Endothelial cell of umbilical vein (primary cell): ENCODE measurements around the gene PLEKHG3. TPM values are rescaled to one million over a fixed set of nuclear protein-coding genes. Genes with fewer than 3 reads are reported as not detected.

ENCODE experiments used
- BruUV-seq: library from RNA; stranded (reverse); fragments of 400-500 nt; replicated peaks from 2 replicates; lab custom pipeline; 2021; lab: Mats Ljungman, UMichigan
- CTCF ChIA-PET: fragments of 300-600, 350-600 bp; sonication (Branson Sonifier 250); formaldehyde crosslinking; loops from one replicate; lab custom pipeline; 2021; ENCODE audit warnings: antibody characterized with exemption, inconsistent platforms; lab: Charles Lee
- POLR2A ChIA-PET: fragments of 300-600, 350-600 bp; sonication (Branson Sonifier 250); formaldehyde crosslinking; loops from one replicate; lab custom pipeline; 2021; ENCODE audit warnings: antibody characterized with exemption, inconsistent platforms; lab: Charles Lee
- DNase-seq: peaks from one replicate; pipeline ENCODE4 v3.0.0-alpha.2; 2011; ENCODE audit warnings: low read depth, low spot score
- FAIRE-seq: peaks from 2 replicates; lab custom pipeline; 2011; peaks lifted over from hg19 to GRCh38; lab: Jason Lieb, UNC
- H2AFZ ChIP-seq: 2 replicates; pipeline ENCODE4 v1.6.0; 2012; ENCODE audit warnings: low read depth, low read length, control low read depth, inconsistent platforms
- H3K27ac ChIP-seq: 2 replicates; pipeline ENCODE4 v1.5.1; 2011; ENCODE audit warnings: low read depth, mild to moderate bottlenecking, control low read depth, low read length, moderate library complexity; ENCODE audit not compliant: insufficient read depth
- H3K27me3 ChIP-seq, 2 experiments: 2 replicates each; pipeline versions ENCODE4 v1.6.0 to v1.6.1; 2011; ENCODE audit warnings: low read length in 2 of 2, mixed read lengths in 1 of 2; ENCODE audit not compliant: control insufficient read depth in 2 of 2, insufficient read depth in 2 of 2
- H3K36me3 ChIP-seq, 2 experiments: 2 replicates in 1 of 2; 3 replicates in 1 of 2; pipeline ENCODE4 v1.5.1; 2011; ENCODE audit warnings: low read length in 2 of 2, mild to moderate bottlenecking in 1 of 2, moderate library complexity in 1 of 2; ENCODE audit not compliant: control insufficient read depth in 2 of 2, insufficient read depth in 2 of 2; ENCODE audit errors: extremely low read depth in 1 of 2
- H3K4me1 ChIP-seq: 3 replicates; pipeline ENCODE4 v1.5.1; 2011; ENCODE audit warnings: mild to moderate bottlenecking, low read length; ENCODE audit not compliant: control insufficient read depth, insufficient read depth; ENCODE audit errors: extremely low read depth
- H3K4me2 ChIP-seq: 2 replicates; pipeline ENCODE4 v1.6.1; 2011; ENCODE audit warnings: low read length, control low read depth, mixed read lengths; ENCODE audit not compliant: insufficient read depth
- H3K4me3 ChIP-seq, 3 experiments: fragments of 200-600 bp in 1 of 3; sonication (generic), shearing (Covaris generic) in 1 of 3; replicated peaks in 1 of 3; 2 replicates each; pipeline ENCODE4 v1.5.1; 2011 to 2016; ENCODE audit warnings: control low read depth in 3 of 3, low read length in 3 of 3, mild to moderate bottlenecking in 2 of 3, inconsistent platforms in 1 of 3, low read depth in 1 of 3, moderate library complexity in 1 of 3; ENCODE audit not compliant: insufficient read depth in 1 of 3
- H3K79me2 ChIP-seq: 2 replicates; pipeline ENCODE4 v1.6.0; 2012; ENCODE audit warnings: low read length, inconsistent platforms; ENCODE audit not compliant: control insufficient read depth, insufficient read depth
- H3K9ac ChIP-seq: replicated peaks from 2 replicates; pipeline ENCODE3; 2011; ENCODE audit warnings: low read length, control low read depth; ENCODE audit not compliant: insufficient read depth; ENCODE audit errors: extremely low read depth
- H3K9me1 ChIP-seq: replicated peaks from 3 replicates; pipeline ENCODE4 v1.6.0; 2011; ENCODE audit warnings: mild to moderate bottlenecking, low read length; ENCODE audit not compliant: control insufficient read depth, insufficient read depth; ENCODE audit errors: extremely low read depth
- H3K9me3 ChIP-seq: replicated peaks from 2 replicates; pipeline ENCODE4 v1.5.1; 2012; ENCODE audit warnings: low read length, inconsistent platforms; ENCODE audit not compliant: control insufficient read depth, insufficient read depth
- H4K20me1 ChIP-seq: replicated peaks from 2 replicates; pipeline ENCODE3; 2011; ENCODE audit warnings: mild to moderate bottlenecking, low read length; ENCODE audit not compliant: control insufficient read depth, insufficient read depth; ENCODE audit errors: extremely low read depth
- CTCF ChIP-seq, 2 donors: IDR thresholded peaks; 1 replicate in 1 of 2; 2 replicates in 1 of 2; pipeline ENCODE4 v1.5.1; 2011; ENCODE audit warnings: low read length in 2 of 2, mild to moderate bottlenecking in 2 of 2, moderate library complexity in 2 of 2, control low read depth in 1 of 2, inconsistent platforms in 1 of 2, low read depth in 1 of 2; ENCODE audit not compliant: insufficient read depth in 1 of 2; ENCODE audit errors: extremely low read depth in 1 of 2
- EZH2 ChIP-seq: IDR thresholded peaks from 2 replicates; pipeline ENCODE4 v1.6.1; 2012; ENCODE audit warnings: borderline replicate concordance, low read depth, mild to moderate bottlenecking, moderate library complexity, low read length, inconsistent platforms; ENCODE audit not compliant: severe bottlenecking
- FOS ChIP-seq: IDR thresholded peaks from 2 replicates; pipeline ENCODE4 v1.6.1; 2011; ENCODE audit warnings: mild to moderate bottlenecking, low read length, moderate library complexity, borderline replicate concordance; ENCODE audit not compliant: insufficient read depth
- GATA2 ChIP-seq: IDR thresholded peaks from 2 replicates; pipeline ENCODE4 v1.7.0; 2011; ENCODE audit warnings: low read depth, mild to moderate bottlenecking, moderate library complexity, mixed read lengths, low read length; ENCODE audit not compliant: insufficient read length, insufficient read depth
- JUN ChIP-seq: IDR thresholded peaks from 2 replicates; pipeline ENCODE4 v1.6.1; 2011; ENCODE audit warnings: borderline replicate concordance, low read depth; ENCODE audit not compliant: insufficient read length, insufficient read depth
- MYC ChIP-seq: IDR thresholded peaks from one replicate; pipeline ENCODE4 v1.6.1; 2011; ENCODE audit warnings: mild to moderate bottlenecking, low read depth, low read length
- POLR2A ChIP-seq: IDR thresholded peaks from 2 replicates; pipeline ENCODE4 v1.6.1; 2012; ENCODE audit warnings: low read depth, mild to moderate bottlenecking, control low read depth, low read length
- POLR2AphosphoS5 ChIP-seq: IDR thresholded peaks from 2 replicates; pipeline ENCODE4 v1.6.1; 2012; ENCODE audit warnings: low read depth, mild to moderate bottlenecking, control low read depth, low read length, moderate library complexity; ENCODE audit not compliant: insufficient read depth
- dilution Hi-C: fragments of 300-500 bp; cut with MboI; formaldehyde crosslinking; loops from one replicate; pipeline ENCODE4 v1.15.0; 2019; ENCODE audit warnings: low sequenced_read_pairs; ENCODE audit not compliant: extremely low pct_ligation_motif_present
- intact Hi-C: fragments of 100-400 bp; cut with micrococcal nuclease; formaldehyde crosslinking; loops from one replicate; pipeline ENCODE4 v1.10.0; 2022
- polyA plus RNA-seq, 4 experiments: library from polyadenylated mRNA; depleted of rRNA in 3 of 4; stranded (reverse) in 3 of 4; unstranded in 1 of 4; fragments of >200 nt; gene quantifications; 2 replicates each; pipeline versions ENCODE4 v1.2.1 to v1.2.3, GENCODE V29; 2011 to 2012; ENCODE audit warnings: missing spikeins in 1 of 4
- total RNA-seq: library from RNA; stranded (reverse); gene quantifications from 2 replicates; pipeline ENCODE4 v1.2.3, GENCODE V29; 2021
- TF ChIP-seq, protein P1 (sequence below): IDR thresholded peaks from 2 replicates; pipeline ENCODE4 v1.6.1; 2011; ENCODE audit not compliant: insufficient read depth, insufficient read length

PLEKHG3 gene
- total and polyA plus RNA-seq, 2 donors (not counting 3 experiments of a cell fraction or from before 2014, with no cell fraction given), result 6.6 to 8.0 TPM

DNA sequence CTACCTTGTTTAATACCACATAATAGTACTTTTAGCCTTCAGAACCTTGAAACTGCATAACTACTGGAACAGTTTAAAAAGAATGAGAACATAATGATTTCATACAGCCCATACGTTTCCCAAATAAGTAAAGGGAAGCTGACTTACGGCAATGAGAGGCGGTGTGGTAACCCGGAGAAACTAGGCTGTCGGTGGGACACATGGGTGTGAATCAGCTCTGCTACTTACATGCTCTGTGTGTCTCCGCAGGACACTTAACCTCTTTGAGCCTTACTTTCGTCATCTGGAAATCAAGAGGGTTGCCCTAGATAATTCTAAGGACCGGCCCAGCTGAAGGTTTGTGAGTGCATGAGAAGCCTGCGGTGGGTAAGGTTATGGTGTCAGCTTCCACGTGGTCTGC lies 49.3 kb upstream of the PLEKHG3 start:
- POLR2A ChIA-PET, result no interaction called here
- Histone ChIP-seq H3K36me3 (no peaks in the 10 kb centered on the region), H3K27ac (no peak overlapping the region), H3K4me3 (no peak overlapping the region), H3K9me3 (no peaks in the 10 kb centered on the region), H3K79me2 (no peaks in the 10 kb centered on the region), H2AFZ (no peak overlapping the region), H3K9ac (no peak overlapping the region), H3K4me1 (peaks cover 9% of the 10 kb centered on the region), H3K27me3 (peaks cover 2% of the 10 kb centered on the region in 2 experiments), H3K4me2 (no peak overlapping the region), H3K9me1 (no peaks in the 10 kb centered on the region), H4K20me1 (no peaks in the 10 kb centered on the region)
- CTCF ChIA-PET, result interaction anchor here (0.8 to 1.7 kb wide), 4 partner anchors 15 to 237 kb away, joined by 4 to 6 read pairs (median 4); no protein-coding TSS in a partner anchor
- TF ChIP-seq FOS (no peak), POLR2AphosphoS5 (no peak), CTCF (IDR thresholded peaks at IDR 0.05; ENCODE audit: extremely low read depth in 1 of 2, insufficient read depth in 1 of 2, low read depth in 1 of 2, low read length in 2 of 2) (no peak), GATA2 (no peak), MYC (no peak), JUN (no peak), POLR2A (no peak), EZH2 (no peak)
- TF ChIP-seq, protein P1, sequence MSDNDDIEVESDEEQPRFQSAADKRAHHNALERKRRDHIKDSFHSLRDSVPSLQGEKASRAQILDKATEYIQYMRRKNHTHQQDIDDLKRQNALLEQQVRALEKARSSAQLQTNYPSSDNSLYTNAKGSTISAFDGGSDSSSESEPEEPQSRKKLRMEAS, result no peak
- dilution Hi-C loops, result no loop called here
- intact Hi-C loops, result no loop called here
- FAIRE-seq, result no peak
- BruUV-seq, result no TSS peak
- no peak for DNase-seq
